ENCODE results near the gene DGKQ.
"Not testable (repeated sequence)": the region's sequence is repeated elsewhere in the genome, so short reads cannot be mapped to it uniquely, and the experiment has no call there.

Gene DGKQ

GRCh38 chr4:993111-994029 is 20.0 kb upstream of the DGKQ start, which contains the start of gene SLC26A1:
SLC26A1 (minus strand) TSS chr4:993404; CDS start chr4:991703, 1,701 bp downstream.
- no peak for DNase-seq

DNA sequence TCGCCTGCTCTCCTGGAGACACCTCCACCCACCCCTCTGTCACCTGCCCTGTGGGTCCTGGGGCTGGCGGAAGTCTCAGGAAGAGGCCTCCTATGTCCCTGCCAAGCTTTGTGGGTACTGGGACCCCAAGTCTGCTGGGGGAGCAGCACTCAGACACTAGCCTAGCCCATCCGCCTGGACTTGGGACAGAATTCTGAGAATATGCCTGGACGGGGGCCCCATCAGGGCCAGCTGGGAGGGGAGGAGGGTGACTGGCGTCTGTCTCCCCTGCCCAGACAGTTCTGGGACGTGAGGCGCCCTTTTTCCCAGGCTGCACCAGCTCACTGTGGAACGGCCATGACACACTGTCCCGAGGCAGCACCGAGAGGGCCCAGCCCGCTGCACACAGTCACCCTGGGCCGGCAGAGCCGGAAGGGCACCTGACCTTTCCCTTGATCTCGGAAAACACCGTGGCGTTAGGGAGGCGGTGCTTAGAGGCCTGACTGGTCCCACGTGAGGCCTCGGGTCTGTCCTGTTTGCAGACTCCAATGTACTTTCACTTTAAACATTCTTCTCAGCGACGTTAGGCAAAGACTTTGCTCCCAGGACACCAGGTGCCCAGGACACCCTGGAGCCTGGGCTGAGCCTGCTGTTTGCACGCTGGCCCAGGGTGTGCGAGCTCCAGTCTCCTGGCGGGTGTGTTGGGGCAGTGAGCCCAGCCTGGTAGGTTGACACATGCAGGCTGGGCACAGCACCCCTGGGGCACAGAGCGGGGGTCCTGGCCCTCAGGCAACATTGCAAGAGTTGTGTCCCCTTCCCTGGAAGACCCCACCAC is 19.1 kb upstream of the DGKQ start:
- no peak for DNase-seq

GRCh38 chr4:991451-992296 is 18.3 kb upstream of the DGKQ start:
- DNase-seq = no peak

DNA sequence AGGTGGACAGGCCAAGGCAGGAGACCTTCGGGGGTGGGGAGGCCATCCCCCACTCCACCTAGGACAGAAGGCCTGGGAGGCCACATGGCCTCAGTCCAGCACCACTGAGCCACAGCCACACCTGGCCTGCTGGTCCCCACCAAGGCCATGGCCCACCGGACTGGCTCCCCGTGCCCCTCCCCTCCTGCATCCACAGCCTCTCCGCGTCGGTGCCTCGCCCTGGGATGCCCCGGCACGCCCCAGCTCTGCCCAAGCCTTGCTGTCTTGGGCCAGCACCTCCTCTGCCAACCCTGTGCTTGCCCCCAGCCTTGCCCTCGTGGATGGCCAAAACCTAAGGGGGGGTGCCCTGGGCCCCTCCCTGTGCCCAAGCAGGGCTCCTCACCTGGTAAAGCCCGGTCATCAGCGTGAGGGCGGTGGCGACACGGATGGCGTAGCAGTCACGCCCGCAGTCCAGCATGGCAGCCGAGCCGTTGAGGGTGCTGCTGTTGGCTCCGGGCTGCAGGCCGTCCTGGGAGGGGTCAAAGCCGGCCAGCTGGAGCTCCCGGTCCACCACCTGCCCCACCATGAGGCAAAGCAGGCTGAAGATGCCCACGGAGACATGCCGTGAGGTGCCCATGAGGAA is 17.5 kb upstream of the DGKQ start:
- DNase-seq = no peak

- DNase-seq = no peak
These were observed 16.5 kb upstream of the DGKQ start for GRCh38 chr4:989722-990471.

- no peak for DNase-seq
These were observed 15.7 kb upstream of the DGKQ start for GRCh38 chr4:988726-989721.

DNA sequence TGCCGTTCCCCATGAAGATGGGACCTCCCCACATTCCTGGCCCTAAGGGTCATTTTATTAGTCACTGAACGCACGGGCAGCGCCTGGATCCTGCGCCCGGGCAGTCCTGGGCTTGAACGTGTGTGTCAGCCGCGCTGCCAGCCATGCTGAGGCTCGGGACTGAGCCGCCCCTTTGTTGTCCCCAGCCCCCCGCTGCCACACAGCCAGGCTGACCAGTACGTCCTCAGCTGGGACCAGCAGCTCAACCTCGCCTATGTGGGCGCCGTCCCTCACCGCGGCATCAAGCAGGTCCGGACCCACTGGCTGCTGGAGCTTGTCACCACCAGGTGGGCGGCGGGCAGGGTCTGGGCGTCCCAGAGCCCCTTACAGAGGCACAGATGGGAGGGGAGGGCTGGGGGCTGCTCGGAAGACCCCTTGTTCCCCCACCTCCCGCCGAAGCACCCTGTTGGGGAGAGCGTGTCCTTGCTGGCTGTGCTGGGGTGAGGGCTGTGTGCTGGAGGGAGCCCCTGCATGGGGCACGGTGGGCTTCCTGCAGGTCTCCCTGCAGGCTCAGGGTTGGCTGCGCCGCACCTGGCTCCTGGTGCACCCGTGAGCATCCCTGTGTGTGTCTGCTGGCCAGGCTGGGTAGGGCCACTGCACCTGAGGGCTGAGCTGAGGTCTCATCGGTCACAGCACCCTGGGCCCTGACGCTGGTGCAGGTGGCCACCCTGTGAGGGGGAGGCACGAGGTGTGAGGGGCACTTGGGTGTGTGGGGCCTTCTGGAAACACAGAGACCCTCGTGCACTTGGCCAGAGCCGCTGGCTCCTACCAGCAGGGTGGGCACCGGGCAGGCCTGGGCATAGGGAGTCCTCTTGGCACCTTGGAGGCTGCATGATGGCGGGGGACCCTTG is 14.5 kb upstream of the DGKQ start:
- no peak for DNase-seq

- DNase-seq = no peak
These were observed 13.7 kb upstream of the DGKQ start, which contains the start of gene IDUA for GRCh38 chr4:986879-987623. IDUA (plus strand) TSS chr4:987044; CDS start chr4:987085, 41 bp downstream.

DNA sequence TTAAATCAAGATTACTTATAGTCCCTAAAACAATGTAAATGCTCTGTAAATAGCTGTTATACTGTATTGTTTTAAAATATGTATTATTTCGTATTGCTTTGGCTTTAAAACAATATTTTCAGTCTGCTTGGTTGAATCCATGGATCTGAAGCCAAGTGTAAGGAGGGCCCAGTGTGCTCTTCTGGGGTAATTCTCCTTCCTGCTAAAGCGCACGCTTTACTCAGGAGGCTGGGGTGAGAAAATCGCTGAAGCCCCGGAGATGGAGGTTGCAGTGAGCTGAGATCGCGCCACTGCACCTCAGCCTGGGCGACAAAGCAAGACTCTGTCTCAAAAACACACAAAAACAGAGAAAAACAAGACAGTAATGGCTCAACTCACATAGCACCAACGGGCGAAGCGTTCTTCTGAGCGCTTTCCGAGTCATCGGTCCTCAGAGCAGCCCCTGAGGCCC is 13.1 kb upstream of the DGKQ start:
- no peak for DNase-seq

- no peak for DNase-seq
These were observed 11.9 kb upstream of the DGKQ start for GRCh38 chr4:985123-985830.

DNA sequence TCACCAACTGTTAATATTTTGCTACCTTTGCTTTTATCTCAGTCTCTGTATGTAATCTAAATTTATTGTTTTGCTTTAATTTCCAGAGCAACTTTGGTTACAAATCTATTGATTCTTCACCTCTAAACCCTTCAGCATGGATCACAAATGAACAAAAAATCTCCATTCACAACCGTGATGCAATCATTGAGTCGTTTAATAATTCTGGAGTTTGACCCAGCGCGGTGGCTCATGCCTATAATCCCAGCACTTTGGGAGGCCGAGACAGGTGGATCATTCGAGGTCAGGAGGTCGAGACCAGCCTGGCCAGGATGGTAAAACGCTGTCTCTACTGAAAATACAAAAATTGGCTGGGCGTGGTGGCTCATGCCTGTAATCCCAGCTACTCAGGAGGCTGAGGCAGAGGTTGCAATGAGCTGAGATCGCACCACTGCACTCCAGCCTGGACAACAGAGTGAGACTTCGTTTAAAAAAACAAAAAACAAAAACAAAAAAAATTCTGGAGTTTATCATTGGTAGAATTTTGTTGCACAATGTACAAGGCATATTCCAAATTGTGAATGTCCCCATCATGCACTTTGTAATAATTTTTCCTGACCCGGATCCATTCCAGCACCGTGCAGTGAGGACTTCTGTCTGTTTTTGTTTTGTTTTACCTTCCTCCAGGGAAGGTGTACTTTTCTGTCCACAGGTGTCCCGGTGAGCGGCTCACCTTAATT is 11.1 kb upstream of the DGKQ start:
- no peak for DNase-seq

DNA sequence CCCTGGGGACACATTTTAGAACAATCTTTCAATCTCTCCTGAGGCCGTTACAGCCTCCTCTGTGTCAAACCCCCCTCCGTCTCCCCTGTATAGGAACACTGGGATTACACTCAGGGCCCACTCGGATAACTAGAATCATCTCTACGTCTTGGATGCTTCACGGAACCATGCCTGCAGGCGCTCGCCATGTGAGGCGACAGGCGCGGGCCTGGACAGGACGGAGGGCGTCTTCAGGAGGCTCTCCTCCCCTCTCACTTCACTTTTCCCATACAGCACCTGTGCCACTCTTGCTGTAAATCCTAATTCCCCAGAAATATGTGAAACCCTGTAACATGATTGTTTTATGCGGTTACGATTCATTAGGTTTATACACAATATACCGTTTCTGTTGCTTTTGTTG is 9.4 kb upstream of the DGKQ start:
- DNase-seq = no peak

DNA sequence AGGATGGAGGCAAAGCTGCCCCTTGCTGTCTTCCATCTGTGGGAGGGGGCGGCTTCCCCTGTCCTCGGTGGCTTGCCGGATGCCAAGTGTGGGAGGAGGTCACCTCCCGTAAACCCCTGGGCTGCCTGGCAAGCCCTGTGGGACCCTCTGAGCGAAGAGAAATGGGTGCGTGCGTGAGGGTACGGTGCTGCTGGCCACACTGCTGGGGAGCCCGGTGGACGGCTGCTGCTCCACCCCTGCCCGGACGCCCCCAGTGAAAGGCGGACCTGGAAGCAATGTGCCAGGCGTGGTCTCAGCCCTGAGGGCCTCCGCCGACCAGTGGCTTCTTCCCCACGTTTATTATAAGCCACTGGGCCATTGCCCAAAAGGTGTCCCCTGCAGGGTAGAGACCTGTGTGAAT is 8.9 kb upstream of the DGKQ start:
- DNase-seq = no peak

GRCh38 chr4:978957-979701 is 5.8 kb upstream of the DGKQ start:
- DNase-seq = no peak

GRCh38 chr4:976016-976415 is 2.6 kb upstream of the DGKQ start:
- not testable (repeated sequence) for DNase-seq

DNA sequence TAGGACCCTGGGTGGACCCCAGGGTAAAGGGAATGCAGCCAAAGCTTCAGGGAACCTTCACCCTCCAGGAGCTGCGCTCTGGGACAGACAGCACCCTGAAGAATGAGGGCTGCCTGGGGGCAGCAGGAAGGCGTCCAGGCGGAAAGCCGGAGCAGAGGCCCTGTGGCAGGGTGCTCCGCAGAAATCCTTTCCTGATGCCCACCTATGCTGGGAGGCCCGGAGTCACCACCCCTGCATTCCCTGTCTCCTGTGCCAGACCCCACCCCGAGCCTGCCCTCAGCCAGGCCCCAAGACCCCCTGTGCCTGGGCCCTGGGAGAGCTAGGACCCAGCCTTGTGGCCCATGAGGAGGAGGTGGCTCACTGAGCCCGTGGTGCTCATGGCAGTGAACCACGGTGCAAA is 1.3 kb upstream of the DGKQ start:
- DNase-seq = no peak

Data from NCI-H446 treated with DMSO at 0.1 percent for 48 hours (cell line).